ENCODE data around the gene TLE4. TPM values are rescaled to one million over a fixed set of nuclear protein-coding genes. Genes with fewer than 3 reads are reported as not detected.

The TLE4 gene
- total RNA-seq, 1 donor from 2014 or later = 55.6 TPM

GRCh38 chr9:79567671-79568098, 4.1 kb upstream of the TLE4 start:
- Mint-ChIP-seq H3K9me3 (ENCODE audit: low read depth) (no peaks in the 10 kb centered on the region), H3K4me3 (ENCODE audit: low read depth) (no peak overlapping the region), H3K27me3 (peaks cover 39% of the 10 kb centered on the region), H3K4me1 (ENCODE audit: low read depth) (peaks cover 2% of the 10 kb centered on the region), H3K36me3 (ENCODE audit: insufficient read depth) (no peaks in the 10 kb centered on the region), H3K27ac (no peak overlapping the region)
- TF ChIP-seq CTCF (IDR thresholded peaks at IDR 0.05; ENCODE audit: unreplicated experiment) = no peak
- DNase-seq (ENCODE audit: low spot score, unreplicated experiment) = no peak

GRCh38 chr9:79568337-79569101, 3.2 kb upstream of the TLE4 start:
- peak overlapping the region; percentile 73 for H3K27ac Mint-ChIP-seq
- no peaks in the 10 kb centered on the region for H3K36me3 Mint-ChIP-seq (ENCODE audit: insufficient read depth)
- DNase-seq (ENCODE audit: low spot score, unreplicated experiment) = no peak
- H3K4me3 Mint-ChIP-seq (ENCODE audit: low read depth) = peak overlapping the region; percentile 29
- peaks cover 34% of the 10 kb centered on the region for H3K27me3 Mint-ChIP-seq
- peaks cover 2% of the 10 kb centered on the region for H3K4me1 Mint-ChIP-seq (ENCODE audit: low read depth)
- no peak for TF ChIP-seq CTCF (IDR thresholded peaks at IDR 0.05; ENCODE audit: unreplicated experiment)
- H3K9me3 Mint-ChIP-seq (ENCODE audit: low read depth) = no peaks in the 10 kb centered on the region

GRCh38 chr9:79569814-79570447, 1.8 kb upstream of the TLE4 start:
- no peak for DNase-seq (ENCODE audit: low spot score, unreplicated experiment)
- peaks cover 38% of the 10 kb centered on the region for H3K27me3 Mint-ChIP-seq
- H3K9me3 Mint-ChIP-seq (ENCODE audit: low read depth) = no peaks in the 10 kb centered on the region

GRCh38 chr9:79570448-79571308, 1.1 kb upstream of the TLE4 start:
- H3K9me3 Mint-ChIP-seq (ENCODE audit: low read depth) = no peaks in the 10 kb centered on the region
- peaks cover 37% of the 10 kb centered on the region for H3K27me3 Mint-ChIP-seq
- no peak for TF ChIP-seq CTCF (IDR thresholded peaks at IDR 0.05; ENCODE audit: unreplicated experiment)
- peak; percentile 33 for DNase-seq (ENCODE audit: low spot score, unreplicated experiment)
- H3K36me3 Mint-ChIP-seq (ENCODE audit: insufficient read depth) = peaks cover under 1% of the 10 kb centered on the region
- H3K4me3 Mint-ChIP-seq (ENCODE audit: low read depth) = no peak overlapping the region
- H3K27ac Mint-ChIP-seq = peak overlapping the region; percentile 88
- H3K4me1 Mint-ChIP-seq (ENCODE audit: low read depth) = peaks cover 16% of the 10 kb centered on the region

More at GRCh38 chr9:79569814-79570447, 1.8 kb upstream of the TLE4 start:
- no peak for TF ChIP-seq CTCF (IDR thresholded peaks at IDR 0.05; ENCODE audit: unreplicated experiment)
- Mint-ChIP-seq H3K4me3 (ENCODE audit: low read depth) (no peak overlapping the region), H3K27ac (peak overlapping the region; percentile 88), H3K4me1 (ENCODE audit: low read depth) (peaks cover 13% of the 10 kb centered on the region), H3K36me3 (ENCODE audit: insufficient read depth) (no peaks in the 10 kb centered on the region)

GRCh38 chr9:79572032-79572607, 355 bp downstream of the TLE4 start:
- Mint-ChIP-seq H3K4me1 (ENCODE audit: low read depth) (peaks cover 23% of the 10 kb centered on the region), H3K27ac (no peak overlapping the region), H3K36me3 (ENCODE audit: insufficient read depth) (peaks cover 7% of the 10 kb centered on the region), H3K4me3 (ENCODE audit: low read depth) (no peak overlapping the region), H3K27me3 (peaks cover 34% of the 10 kb centered on the region), H3K9me3 (ENCODE audit: low read depth) (no peaks in the 10 kb centered on the region)
- TF ChIP-seq CTCF (IDR thresholded peaks at IDR 0.05; ENCODE audit: unreplicated experiment) = no peak
- no peak for DNase-seq (ENCODE audit: low spot score, unreplicated experiment)
